HG03139 (cell line): ENCODE data around the gene TRAK1.

ENCODE experiments used
- ATAC-seq: cut with Tn5 transposase; IDR thresholded peaks from one replicate; pipeline ENCODE4 v1.9.1; 2021; ENCODE audit not compliant: unreplicated experiment

The TRAK1 gene

DNA sequence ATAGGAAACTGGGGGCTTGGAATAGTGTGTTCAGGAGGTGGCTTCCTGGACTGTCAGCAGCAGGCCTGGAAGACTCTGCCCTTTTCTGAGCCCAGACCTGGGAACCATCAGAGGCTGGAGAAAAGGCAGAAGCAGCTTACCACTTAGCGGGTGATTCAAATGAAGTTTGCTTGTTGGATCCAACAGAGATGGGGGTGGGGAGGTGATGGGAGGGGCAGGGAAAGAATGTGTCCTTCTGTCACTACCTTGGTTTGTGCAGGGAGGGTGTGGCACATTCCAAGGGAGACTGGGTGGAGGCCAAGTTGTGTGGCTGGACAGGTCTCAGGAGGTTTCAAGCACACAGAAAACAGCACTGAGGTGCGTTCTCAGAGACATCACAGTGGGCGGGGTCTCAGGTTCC lies 58.8 kb downstream of the TRAK1 start:
- ATAC-seq, result no peak

DNA sequence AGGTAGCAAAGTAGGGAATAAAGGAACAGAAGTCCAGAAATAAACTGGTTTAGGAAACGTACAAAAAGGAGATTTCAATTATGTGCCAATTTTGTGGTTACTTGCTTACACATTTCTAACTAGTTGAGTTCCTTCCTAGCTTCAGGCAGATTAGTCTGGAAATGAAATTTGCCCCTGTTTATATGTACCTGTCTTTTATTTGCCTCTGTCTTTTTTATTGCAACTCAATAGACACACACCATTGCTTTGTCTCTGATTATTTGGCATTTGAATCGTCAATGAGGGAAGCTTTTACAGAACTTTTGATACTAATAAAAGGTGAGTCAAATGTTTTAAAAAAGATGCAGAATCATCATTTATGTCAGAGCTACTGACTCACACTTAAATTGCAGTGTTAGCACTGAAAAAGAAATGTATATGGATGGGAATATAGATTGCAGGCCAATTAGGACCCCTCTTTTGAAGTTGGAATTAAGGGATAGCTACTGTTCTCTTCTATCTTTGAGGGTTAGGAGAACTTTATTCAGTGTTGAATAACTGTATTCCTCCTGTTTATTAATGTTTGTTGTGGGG lies 60.5 kb downstream of the TRAK1 start:
- no peak for ATAC-seq

DNA sequence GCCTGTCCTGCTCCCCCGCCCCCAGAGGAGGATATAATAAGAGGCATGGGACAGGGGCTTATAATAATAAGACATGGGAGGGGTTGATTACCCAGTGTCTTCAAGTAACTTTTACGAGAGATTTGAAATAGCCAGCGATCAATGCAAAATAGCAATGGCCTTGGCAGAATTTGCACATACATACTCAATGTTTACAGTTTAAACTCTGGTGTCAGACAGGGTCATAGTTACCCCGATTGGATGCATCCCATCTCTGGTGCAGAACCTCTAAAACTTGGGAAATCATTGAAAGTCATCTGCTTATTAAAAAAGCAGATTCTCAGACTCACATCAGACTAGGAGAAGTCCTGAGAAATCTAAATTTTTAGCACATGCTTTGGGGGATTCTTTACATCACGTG lies 61.0 kb downstream of the TRAK1 start:
- ATAC-seq, result no peak

DNA sequence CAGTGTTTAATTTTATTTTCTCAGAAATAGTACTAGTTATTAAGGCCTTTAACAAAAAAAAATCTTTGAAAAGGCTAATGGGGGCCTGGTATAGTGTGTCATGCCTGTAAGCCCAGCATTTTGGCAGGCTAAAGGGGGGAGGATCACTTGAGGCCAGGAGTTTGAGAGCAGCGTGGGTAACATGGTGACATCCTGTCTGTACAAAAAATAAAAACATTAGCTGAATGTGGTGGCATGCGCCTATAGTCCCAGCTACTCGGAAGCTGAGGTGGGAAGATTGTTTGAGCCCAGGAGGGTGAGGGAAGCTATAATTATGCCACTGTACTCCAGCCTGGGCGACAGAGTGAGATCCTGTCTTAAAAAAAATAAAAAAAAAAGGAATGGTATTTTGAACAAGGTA lies 61.9 kb downstream of the TRAK1 start:
- no peak for ATAC-seq

DNA sequence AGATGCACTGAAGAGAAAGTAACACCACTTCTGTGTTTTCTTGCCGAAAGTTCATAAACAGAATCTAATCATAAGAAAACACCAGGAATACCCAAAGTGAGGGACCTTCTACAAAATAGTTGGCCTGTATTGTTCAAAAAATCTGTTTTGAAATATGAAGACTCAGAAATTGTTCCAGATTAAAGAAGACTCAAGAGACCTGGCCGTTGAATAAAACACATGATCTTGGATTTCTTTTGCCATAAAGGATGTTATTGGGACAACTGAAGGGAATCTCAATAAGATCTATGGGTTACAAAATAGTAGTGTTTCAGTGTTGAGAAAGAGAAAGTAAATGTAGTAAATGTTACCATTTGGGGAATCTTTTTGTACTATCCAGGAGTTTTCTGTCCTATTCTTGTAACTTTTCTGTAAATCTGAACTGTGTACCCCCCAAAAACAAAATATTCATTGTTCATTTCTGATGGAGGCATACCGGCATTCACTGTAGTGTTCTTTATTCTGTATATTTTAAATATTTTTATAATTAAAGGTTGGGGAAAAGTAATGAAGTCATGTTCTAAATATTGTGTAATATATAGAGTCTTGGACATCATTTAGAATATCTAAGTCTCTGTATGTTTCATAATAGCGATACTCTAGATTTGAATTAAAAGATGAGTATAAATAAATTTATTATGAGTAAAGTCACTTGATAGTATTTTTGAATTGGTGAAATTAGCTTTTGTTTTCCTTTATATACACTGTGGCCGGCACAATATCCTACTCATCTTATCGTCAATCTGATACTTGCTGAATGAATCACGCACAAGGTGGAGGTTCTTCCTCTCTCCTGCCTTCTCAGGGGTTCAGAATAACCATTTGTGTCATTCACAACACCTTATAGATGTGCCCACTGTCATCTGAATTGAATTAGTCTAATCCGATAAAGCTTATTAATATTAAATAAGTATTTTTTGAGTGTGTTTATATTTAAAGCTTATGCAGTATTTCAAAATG lies 66.7 kb downstream of the TRAK1 start:
- no peak for ATAC-seq

DNA sequence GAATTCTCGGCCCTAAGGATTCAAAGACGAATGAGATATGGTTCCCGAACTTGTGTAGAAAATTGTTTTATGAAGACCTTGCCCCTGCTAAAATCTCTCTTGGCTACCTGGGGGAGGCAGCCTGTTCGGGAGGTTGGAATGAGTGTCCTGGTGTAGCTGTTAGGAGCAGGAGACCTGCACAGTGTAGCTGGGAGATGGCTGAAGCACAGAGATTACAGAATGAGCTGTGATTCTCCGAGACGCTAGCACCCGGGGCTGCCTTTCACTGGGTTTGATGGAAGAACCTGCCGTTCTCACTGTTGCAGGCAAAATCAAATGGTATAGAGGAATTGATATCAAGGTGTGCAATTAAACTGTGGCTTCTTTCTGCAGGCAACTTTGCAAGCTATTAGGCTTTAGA lies 68.0 kb downstream of the TRAK1 start:
- no peak for ATAC-seq

DNA sequence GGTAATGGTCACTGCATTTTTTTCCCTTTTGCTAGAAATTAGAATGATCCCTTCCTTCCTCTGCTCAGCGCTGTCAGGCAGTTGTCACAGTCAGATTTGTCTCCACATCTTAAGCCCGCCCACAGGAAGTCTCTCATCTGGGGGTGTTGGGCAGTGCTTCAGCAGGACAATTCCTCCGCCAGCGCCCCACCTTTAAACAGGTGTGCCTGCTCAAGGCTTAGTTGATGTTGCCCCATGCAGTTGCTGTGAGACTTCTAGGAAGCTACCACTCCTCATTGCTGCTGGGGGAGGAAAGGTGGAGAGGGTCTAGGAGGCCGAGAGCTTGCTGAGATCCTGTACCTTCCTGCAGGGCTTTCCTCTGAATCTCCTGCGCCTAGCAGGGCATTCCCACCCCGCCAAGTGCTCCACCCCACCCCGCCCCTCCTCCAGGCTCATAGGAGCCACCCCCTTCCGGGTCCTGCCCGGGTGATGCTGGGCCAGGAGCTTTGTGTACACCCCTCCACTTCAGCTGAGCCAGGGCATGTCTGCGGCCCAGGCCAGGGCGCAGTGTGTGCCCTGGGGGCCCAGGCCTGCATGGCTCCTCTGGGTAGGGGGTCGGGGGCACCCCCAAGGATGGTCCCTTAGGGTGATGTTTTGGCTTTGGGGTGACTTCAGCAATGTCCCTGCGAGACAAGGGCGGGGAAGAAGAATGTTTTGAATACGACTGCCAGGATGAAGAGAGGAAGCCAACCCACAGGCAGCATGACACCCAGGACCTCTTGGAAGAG lies 68.7 kb downstream of the TRAK1 start:
- peak; percentile 73 for ATAC-seq

DNA sequence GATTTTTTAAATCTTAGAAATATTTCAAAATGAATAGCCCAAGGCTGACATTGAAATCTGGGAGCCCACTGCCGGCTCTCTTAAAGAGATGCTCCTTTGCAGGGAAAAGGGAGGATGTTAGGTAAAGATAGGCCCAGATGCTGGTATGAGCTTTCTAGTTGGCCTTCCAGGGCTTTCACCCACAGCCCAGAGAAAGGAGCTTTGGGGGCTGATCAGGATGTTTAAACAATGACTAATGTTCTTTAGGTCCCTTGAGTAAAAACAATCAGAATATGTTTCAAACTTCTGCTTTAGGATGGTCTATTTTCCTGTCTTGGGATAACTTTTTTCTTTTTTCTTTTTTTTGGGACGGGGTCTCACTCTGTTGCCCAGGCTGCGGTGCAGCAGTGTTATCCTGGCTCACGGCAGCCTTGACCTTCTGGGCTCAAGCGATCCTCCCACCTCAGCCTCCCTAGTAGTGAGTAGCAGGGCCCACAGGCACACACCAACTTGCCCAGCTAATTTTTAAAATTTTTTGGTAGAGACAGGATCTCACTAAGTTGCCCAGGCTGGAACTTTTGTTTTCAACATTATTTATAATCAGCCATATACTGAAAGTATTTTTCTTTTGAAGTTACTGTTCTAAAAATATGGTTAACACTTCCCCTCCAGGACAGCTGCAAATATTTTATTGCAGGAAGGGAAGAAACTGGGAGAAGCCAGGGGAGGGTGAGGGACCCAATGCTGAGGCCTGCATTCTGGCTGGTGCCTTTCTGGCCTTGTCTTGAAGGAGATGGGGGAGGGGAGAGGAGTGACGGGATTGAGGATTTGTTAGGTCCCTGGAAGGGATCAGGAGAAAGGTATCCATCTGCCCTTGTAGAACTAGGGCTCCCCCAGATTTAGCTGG lies 70.1 kb downstream of the TRAK1 start:
- ATAC-seq, result no peak

DNA sequence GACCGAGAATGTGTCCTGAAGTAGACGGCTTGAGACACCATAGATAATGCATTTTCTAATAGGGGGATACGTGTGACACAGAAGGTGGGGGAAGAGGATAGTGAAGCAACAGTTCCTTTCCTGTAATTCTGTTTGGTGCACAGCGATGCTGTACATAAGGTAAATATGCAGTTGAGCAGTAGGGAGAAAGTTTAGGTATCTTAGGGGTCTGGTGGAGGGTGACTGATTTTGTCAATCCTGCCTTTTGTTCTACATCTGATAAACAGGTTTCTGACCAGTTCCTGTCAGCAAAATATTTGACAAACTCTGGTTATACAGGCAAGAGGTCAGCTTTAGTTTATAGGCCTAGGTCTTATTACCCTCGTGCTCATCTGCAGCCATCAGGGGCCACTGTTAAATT lies 71.3 kb downstream of the TRAK1 start:
- ATAC-seq, result no peak

DNA sequence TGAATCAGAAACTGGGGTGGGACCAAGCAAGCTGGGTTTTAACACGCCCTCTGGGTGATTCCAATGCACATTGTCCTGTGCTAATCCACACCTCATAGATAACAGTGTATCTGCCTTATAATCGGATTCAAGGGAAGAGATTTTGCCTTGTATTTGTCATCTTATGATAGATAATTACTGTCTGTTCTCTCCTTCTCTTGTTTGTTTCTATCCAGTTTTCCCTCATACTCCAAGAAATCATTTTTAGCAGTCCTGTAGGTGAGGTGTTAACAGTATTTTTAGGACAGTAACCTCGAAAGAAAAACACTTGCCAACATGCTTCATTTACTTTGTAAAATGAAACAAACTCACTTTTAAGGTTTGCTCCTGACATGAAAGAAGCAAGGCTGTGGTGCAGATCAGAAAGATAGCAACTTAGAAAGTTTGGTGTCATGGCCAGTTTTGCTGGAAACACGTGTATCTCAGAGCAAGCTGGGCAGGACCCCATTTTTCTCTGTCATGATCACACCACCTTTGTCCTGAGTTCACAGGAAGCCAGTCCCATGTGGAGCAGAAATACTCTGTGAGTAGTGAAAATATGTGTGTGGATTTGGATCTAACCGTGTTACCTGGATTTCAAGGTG lies 72.6 kb downstream of the TRAK1 start:
- no peak for ATAC-seq

DNA sequence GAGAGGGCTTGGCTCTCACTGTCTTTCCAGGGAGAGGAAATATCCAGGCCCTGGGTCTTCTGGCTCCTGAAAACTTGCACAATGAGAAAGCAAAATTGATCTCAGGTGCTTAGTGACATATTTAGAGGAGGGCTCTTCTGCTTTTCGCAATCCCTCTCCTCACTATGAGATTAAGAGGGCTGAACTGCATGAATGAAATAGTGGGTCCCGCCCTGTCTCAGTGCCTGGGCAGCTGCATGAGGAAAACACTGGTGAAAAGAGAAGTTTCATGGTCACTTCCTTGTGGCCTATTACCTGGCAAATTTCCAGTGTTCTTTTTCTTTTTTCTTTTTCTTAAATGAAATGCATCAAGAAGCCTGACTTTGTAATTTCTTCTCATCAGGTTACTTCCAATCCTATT lies 73.5 kb downstream of the TRAK1 start:
- ATAC-seq, result no peak

DNA sequence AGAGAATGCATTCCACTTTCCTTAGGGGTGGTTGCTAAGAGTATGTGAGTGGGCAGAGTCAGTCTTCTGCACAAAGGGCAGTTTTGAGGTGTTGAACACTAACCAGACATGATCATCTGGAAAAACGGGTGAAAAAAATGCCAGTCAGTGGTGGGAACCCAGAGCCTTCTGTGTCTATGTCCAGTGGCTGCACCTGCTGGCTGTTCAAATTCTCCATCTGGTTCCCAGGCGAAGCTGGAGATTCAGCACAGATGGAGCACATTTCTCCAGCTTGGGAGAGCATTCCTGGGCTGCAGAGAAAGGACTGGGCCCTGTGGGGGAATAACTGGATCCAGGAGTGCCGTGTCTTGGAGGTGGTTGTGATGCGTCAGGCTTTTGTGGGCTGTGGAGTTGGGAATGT lies 74.1 kb downstream of the TRAK1 start:
- ATAC-seq, result no peak

DNA sequence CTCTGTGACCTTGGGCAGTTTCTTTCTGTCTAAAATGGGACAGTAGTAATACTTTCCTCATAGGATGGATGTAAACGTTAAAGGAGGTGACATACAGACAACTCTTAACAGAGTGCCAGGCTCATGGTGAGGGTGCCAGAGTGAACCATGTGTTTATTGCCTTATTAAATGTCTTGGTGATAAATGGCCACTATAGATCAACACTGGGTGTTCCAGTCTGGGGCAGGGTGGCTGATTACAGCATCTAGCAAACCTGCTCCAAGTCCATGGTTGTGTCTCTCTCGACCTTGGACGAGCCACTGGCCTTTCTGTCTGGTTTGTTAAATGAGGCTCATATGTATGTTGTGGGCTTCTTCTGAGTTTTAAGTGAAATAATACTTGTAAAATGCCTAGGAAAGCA lies 75.1 kb downstream of the TRAK1 start:
- ATAC-seq, result no peak

DNA sequence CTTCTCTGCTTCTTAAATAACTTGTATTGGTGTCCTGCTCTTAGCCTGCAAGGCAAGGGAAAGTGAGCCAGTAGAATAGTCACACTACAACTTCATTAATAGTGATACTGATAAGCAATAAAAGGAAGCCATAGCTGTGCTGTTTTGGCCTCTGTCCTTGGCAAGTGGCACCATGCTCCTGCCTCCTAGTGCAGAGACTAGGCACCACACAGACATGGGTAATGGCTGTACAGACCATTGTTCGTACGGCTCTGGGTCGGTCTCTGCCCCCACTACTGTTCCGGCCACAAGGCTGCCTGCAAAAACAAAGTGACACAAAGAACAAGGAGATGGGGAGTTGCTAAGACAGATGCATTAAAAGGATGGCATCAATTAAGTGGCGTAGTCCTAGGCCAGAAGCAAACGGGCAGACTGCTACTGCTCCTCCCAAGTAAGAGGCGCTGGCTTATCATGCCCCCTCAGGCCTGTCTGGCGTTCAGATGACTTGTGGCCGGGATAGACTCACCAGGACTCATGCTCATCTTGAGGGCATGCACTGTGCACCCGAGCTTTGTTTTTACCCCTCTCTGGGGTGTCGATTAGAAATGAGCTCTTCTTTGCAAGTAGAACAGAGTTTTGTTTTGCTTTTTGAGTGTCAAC lies 75.6 kb downstream of the TRAK1 start:
- no peak for ATAC-seq

DNA sequence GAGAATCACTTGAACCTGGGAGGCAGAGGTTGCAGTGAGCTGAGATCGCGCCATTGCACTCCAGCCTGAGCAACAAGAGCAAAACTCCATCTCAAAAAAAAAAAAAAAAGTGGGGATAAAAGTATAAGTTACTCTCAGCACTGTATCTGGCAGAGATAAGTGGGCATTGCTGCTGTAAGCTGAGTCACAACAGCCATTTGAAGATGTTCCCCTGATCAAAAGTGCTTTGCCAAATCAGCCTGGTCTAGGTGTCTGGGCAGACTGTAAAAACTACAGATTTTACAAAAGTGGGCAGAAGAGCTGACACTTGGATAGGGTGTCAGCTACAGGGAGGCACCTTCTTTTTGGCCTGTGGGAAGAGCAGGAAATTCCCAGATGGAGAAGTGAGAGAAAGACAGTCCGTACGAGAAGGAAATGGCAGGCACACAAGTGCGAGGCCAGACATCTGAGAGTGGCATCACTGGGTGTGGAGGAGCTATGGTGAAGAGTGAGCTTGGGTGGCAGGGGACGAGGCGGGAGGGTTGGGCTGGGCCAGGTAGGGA lies 78.5 kb downstream of the TRAK1 start:
- ATAC-seq, result no peak

DNA sequence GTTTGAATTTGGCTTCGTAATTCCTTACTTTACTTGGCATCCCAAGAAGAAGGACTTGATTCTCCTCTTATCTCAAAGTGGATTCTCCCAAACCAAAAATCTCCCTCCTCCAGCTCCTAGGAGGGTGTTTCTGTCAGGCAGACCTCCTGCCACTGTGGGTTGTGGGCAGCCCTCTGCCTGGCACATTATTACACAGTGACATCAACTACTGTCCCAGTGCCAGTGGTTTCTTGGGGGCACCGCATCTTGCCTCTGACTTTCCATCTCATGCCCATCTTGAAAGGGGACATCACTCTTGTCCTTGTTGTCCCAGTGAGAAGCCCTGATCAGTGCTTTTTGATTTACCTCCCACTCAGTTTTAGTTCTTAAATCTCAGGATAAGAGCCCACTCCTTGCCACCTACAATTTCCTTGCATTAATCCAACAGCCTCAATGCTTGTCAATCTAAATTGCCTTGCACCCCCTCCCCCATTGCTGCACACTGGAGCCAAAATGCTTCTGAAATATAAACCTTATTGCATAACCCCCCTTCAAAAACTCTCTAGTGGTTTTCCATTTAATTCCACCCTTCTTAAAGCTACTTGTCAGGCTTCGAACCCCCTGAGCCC lies 81.0 kb downstream of the TRAK1 start:
- ATAC-seq, result no peak

DNA sequence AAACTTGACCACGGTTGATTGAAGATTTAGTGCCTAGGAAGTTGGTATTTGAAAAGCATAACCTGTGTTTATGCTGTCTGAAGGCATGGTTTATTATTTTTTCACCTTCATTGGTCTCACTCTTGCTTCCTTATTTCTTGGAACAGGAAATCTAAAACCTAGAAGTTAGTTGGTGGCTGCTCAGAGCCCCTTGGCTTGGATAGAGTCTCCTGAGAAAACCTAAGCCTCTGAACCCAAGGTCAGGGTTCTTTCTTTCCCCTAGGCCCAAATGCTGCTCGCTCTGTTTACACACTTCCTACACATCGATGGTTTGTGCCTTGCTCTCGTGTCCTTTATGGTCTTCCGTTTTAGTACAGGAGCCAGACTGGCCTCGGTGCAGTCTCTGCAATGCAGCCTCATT lies 82.2 kb downstream of the TRAK1 start:
- ATAC-seq, result no peak

DNA sequence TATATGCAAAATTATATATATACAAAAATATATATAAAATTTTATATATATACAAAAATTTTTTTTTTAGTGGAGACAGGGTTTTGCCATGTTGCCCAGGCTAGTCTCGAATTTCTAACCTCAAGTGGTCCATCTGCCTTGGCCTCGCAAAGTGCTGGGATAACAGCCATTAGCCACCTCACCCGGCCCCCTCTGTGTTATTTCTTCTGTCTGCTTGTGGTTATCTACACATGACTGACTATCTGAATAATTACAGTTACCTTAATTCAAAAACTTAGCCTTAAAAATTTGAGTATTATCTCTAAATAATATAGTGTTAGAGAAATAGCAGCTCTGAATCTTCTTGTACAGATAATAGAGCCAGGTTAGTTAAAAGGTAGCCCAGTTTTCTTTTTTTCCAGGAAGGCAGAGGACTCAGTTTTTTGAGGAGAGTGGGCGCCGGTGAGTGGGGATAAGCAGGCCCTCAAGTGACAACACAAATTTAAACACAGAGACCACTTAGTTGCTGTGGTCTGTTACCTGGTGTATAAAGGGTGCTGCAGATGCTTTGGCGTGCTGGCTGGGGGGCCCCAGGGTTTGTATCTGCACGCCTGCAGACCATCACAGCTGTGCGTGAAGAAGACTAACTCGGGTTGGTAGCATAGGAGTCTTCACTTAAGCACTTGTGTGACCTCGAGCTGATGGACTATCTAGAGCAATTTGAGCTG lies 83.7 kb downstream of the TRAK1 start:
- ATAC-seq, result no peak
